ENCODE measurements around the gene RNF4. TPM values are rescaled to one million over a fixed set of nuclear protein-coding genes. Genes with fewer than 3 reads are reported as not detected.

RNF4 gene
- total RNA-seq, 1 experiment from 2014 or later: 92.0 TPM

- DNase-seq: no peak
- H4K91ac ChIP-seq (ENCODE audit: insufficient read length, low read depth, low read length): no peak overlapping the region
- H3K27ac ChIP-seq (ENCODE audit: insufficient read length, low read depth, low read length): no peak overlapping the region
- no peak overlapping the region for H2BK5ac ChIP-seq (ENCODE audit: insufficient read length, low read length)
- Mint-ChIP-seq H3K4me3 (no peak overlapping the region), H3K4me1 (no peaks in the 10 kb centered on the region), H3K9me3 (no peaks in the 10 kb centered on the region), H3K27ac (0 out of 7 replicates have a peak overlapping the region, but pooled peaks of 1 of the 3 experiments have one; percentile 22), H3K27me3 (ENCODE audit: low read depth) (no peaks in the 10 kb centered on the region), H3K36me3 (ENCODE audit: insufficient read depth in 1 of 3, low read depth in 3 of 3) (peaks cover 52 to 91% (median 73%) of the 10 kb centered on the region in 3 experiments; a peak in 6 of 7 replicates)
- H3K79me2 ChIP-seq (ENCODE audit: insufficient read depth, low read length): peaks cover 9% of the 10 kb centered on the region
- no peak overlapping the region for H4K8ac ChIP-seq (replicated peaks; ENCODE audit: insufficient read length, low read depth, low read length)
- no peak overlapping the region for H3K14ac ChIP-seq (ENCODE audit: insufficient read depth, low read length)
- H3K56ac ChIP-seq (ENCODE audit: insufficient read length, low read depth, low read length): no peak overlapping the region
- no peak for TF ChIP-seq CTCF (conservative IDR thresholded peaks at IDR 0.05)
- H3K27me3 ChIP-seq (ENCODE audit: insufficient read depth, low read length): no peaks in the 10 kb centered on the region
- H2BK12ac ChIP-seq (ENCODE audit: insufficient read length, low read depth, low read length): no peak overlapping the region
- H4K20me1 ChIP-seq (ENCODE audit: control insufficient read depth, insufficient read depth, insufficient read length): peaks cover 5% of the 10 kb centered on the region
- no peak overlapping the region for H3K9ac ChIP-seq (ENCODE audit: extremely low read depth, insufficient read length, low read length)
- H2BK20ac ChIP-seq (ENCODE audit: low read depth, low read length, poor library complexity, severe bottlenecking): no peak overlapping the region
- no peak overlapping the region for H2BK120ac ChIP-seq (ENCODE audit: low read depth, low read length, poor library complexity, severe bottlenecking)
- no peak overlapping the region for H3K23ac ChIP-seq (ENCODE audit: insufficient read length, low read depth, low read length)
- H2AK5ac ChIP-seq (ENCODE audit: insufficient read length, low read length): no peak overlapping the region
- H3K79me1 ChIP-seq (ENCODE audit: insufficient read depth, low read depth, low read length, poor library complexity, severe bottlenecking): peaks cover 4% of the 10 kb centered on the region
- H4K5ac ChIP-seq (ENCODE audit: insufficient read length, low read depth, low read length): no peak overlapping the region
- H3K4ac ChIP-seq (ENCODE audit: low read depth, low read length): no peak overlapping the region
- H3T11ph ChIP-seq (ENCODE audit: low read length): no peak overlapping the region
- WGBS (ENCODE audit: extremely low coverage, insufficient read length, low lambda C conversion rate): no CpG with 5 or more reads among the region's 3 CpGs
- no peak overlapping the region for H2AFZ ChIP-seq (ENCODE audit: low read length)
- no peaks in the 10 kb centered on the region for H3K23me2 ChIP-seq (ENCODE audit: insufficient read length, low read depth, low read length, poor library complexity, severe bottlenecking)
- H3K9me3 ChIP-seq (ENCODE audit: control insufficient read depth, low read depth, low read length): no peaks in the 10 kb centered on the region
- H3K4me1 ChIP-seq (ENCODE audit: insufficient read depth, low read length): no peaks in the 10 kb centered on the region
- H3K18ac ChIP-seq (ENCODE audit: insufficient read length, low read depth, low read length): no peak overlapping the region
- H3K4me2 ChIP-seq (ENCODE audit: insufficient read depth, insufficient read length, low read length): no peak overlapping the region
- no peak overlapping the region for H2BK15ac ChIP-seq (ENCODE audit: low read depth, low read length)
These were observed 26.1 kb downstream of the RNF4 start for GRCh38 chr4:2494992-2495391.
